Esophagus muscularis mucosa (tissue), 4 donors: Measurements from ENCODE around the gene AGBL1.

Experiments
- CTCF ChIP-seq, 3 experiments: fragments of 200-600 bp in 2 of 3; fragments of 450-650 bp in 1 of 3; sonication (generic) in 2 of 3; IDR thresholded peaks; one replicate each; pipeline ENCODE4 v1.5.1; 2017 to 2019; ENCODE audit warnings: antibody characterized with exemption in 3 of 3, mild to moderate bottlenecking in 2 of 3, moderate library complexity in 1 of 3
- EP300 ChIP-seq: sonication (generic); formaldehyde crosslinking; IDR thresholded peaks from one replicate; pipeline ENCODE4 v1.6.1; 2017; ENCODE audit warnings: antibody characterized with exemption
- POLR2A ChIP-seq: fragments of 450-650 bp; IDR thresholded peaks from one replicate; pipeline ENCODE4 v1.6.1; 2017; ENCODE audit warnings: antibody characterized with exemption, moderate library complexity, mild to moderate bottlenecking, low read depth

GRCh38 chr15:86797135-86797534 lies 717.5 kb downstream of the AGBL1 start:
- TF ChIP-seq EP300 (no peak), POLR2A (no peak), CTCF (IDR thresholded peaks at IDR 0.05) (no peak)
